GDM1 (cell line): ENCODE data around the gene MDP1.
"Not testable (repeated sequence)": the region's sequence is repeated elsewhere in the genome, so short reads cannot be mapped to it uniquely, and the experiment has no call there.

Experiments
- DNase-seq: peaks from one replicate; lab custom pipeline; 2025; lab: John Stamatoyannopoulos, UW

The MDP1 gene

GRCh38 chr14:24250354-24250753 lies 34.5 kb upstream of the MDP1 start:
- DNase-seq = no peak

- no peak for DNase-seq
Measured at GRCh38 chr14:24249230-24250021, 33.6 kb upstream of the MDP1 start.

GRCh38 chr14:24247422-24247821 lies 31.6 kb upstream of the MDP1 start:
- no peak for DNase-seq

- DNase-seq = no peak
Measured at GRCh38 chr14:24246765-24247212, 30.9 kb upstream of the MDP1 start.

GRCh38 chr14:24245350-24245749 lies 29.5 kb upstream of the MDP1 start:
- not testable (repeated sequence) for DNase-seq

- DNase-seq = peak; percentile 44
Measured at GRCh38 chr14:24243336-24243836, 27.5 kb upstream of the MDP1 start.

DNA sequence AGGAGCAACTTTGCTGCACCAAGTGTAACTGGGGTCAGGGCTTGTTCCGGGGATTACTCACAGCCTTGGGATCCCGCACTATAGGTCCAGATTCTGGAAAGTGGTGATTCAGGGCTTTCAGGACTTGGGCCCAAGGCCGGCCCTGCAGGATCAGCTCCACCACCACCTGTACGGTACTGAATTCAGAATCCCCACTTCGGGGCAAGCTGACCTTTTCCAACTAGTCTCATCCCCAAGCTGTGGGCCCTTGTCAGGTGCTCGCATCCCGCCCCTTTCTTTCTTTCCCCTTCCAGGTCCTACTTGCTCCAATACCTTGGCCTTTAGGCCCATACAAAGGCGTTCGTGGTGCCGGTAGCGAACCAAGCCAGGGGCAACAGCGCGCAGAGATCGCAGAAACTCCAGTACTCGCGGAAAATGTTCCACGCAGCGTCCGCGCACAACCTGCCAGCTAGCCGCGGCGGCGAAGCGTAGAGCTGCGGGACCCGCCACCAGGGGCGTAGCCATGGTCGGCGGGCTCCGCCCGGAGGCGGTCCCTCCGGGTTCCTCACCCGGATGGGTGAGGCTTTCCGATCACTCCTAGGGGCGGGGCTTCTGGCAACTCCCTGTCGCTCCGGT lies 26.1 kb upstream of the MDP1 start:
- DNase-seq = peak; percentile 92

DNA sequence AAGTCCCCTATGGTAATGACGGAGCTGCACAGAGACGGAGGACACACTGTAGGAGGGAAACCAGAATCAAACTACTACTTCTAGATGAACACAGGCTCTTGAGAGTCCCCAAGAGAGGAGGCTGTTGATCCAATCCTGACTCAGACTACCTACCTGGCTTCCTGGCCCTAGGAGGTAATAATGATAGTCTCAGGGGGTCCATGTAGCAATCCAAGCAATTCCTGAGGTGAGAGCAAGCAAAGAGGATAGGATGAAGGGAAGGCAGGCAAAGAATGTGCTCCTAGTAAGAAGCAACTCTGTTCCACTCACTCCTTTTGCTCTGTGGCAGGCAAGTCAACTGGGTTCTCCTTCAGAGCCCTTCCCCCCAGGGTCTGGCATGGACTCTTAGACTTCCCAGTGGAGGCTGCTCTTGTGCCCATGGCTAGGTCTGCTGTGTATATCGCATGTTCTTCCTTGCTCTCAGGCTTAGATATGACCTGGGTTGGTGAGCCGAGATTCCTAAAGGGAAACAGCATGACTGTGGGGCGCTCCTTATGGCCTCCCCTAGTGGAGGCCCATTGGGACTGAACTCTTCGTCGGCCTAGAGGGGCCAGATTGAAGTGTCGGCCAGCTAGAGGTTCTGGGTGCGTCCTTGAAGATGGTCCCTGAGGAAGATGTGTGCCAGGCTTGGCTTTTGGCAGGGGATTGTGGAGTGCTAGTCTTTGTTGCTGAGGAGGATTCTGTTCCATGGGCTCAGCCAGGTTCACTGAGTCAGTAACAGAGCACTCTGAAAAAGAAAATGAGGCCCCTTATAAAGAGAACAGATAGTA lies 24.4 kb upstream of the MDP1 start:
- DNase-seq = no peak

- DNase-seq = no peak
Measured at GRCh38 chr14:24238527-24239037, 22.7 kb upstream of the MDP1 start.

DNA sequence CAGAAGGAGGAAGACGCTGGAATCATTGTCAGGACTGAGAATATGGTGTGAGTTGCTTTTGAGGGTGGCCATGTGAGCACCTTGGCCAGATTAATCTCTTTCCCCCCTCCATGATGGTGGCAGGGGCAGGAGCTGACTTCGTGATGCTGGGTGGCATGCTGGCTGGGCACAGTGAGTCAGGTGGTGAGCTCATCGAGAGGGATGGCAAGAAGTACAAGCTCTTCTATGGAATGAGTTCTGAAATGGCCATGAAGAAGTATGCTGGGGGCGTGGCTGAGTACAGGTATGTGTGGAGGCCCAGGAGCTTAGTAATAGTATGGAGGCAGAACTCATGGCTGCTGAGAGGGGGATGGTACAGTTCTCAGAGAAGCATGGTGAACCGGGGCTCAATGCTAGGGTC lies 22.3 kb upstream of the MDP1 start:
- DNase-seq = no peak

GRCh38 chr14:24237463-24237955 lies 21.6 kb upstream of the MDP1 start:
- no peak for DNase-seq

DNA sequence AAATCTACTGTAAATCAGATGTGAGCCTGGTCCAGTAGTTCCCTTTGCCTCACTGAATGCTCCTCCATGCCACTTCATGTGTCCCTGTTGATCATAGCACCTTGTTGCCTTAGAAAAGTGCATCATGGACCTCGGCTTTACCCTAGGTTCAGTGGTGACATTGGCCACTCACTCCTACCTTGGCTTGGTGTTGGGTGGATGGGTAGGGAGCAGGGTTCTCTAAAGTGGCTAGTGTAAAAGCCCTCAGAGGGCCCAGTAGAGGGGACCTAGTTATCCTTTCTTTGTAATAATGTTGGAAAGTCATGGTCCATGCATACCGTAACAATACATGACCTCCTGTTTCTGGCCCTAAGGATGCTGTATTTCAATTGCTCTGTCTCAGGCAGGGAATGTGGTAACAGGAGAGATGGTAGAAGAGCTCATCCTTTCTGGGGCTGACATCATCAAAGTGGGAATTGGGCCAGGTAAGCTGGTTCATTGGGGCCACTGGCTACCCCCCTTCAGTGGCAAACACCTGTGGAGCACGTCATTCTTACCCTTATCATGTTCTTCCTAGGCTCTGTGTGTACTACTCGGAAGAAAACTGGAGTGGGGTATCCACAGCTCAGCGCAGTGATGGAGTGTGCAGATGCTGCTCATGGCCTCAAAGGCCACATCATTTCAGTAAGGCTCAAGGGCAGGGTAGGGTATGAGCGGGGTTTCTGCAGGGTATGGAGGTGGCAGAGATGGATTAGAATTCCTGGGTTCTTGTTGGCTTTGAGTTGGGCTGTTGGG lies 21.0 kb upstream of the MDP1 start:
- no peak for DNase-seq

DNA sequence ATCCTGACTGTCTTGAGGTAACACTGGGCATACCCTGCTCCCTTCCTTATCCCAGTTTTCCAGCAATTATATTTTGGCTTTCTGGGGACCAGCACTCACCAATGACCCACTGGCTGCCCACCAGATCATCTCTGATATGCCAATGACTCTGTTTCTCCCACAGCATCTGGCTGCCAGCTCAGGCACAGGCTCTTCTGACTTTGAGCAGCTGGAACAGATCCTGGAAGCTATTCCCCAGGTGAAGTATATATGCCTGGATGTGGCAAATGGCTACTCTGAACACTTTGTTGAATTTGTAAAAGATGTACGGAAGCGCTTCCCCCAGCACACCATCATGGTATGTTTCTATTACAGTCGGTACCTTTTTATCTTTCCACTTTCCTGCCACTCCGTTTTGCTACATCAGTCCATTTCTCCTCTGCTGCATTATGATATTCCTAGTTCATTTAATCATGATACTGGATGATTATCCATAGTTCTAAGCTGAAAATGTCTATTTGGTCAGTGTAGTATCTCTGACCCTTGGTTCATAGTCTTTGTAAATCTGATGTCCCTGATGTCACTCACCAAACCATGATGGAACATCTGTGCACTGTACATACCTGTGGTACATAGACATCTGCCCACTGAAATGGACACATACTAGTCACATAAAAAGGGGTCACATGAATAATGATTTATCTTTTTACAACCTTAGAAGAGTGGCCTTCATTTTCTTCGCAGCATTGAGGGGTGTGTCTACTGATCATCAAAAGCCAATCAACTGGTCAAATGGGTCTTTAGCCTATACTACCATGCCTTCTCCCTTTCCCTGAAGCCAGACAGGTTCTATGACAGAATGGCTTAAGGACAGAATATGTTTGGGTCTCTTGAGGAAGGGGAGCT lies 20.2 kb upstream of the MDP1 start:
- DNase-seq = no peak

- DNase-seq = no peak
Measured at GRCh38 chr14:24234095-24235005, 18.5 kb upstream of the MDP1 start.

- DNase-seq = no peak
Measured at GRCh38 chr14:24233538-24233866, 17.6 kb upstream of the MDP1 start.

GRCh38 chr14:24232645-24233537 lies 17.0 kb upstream of the MDP1 start, which contains the start of gene GMPR2:
Gene GMPR2 (plus strand): TSS chr14:24232929. CDS start chr14:24233254, 325 bp downstream.
- DNase-seq = no peak

- peak; percentile 87 for DNase-seq
Measured at GRCh38 chr14:24232121-24232644, 16.3 kb upstream of the MDP1 start, which contains the start of gene NEDD8. Gene NEDD8 (minus strand): TSS chr14:24232367. CDS start chr14:24232267, 100 bp downstream.
